Tibial nerve (tissue), 4 donors: ENCODE measurements around the gene TBC1D13. TPM values are rescaled to one million over a fixed set of nuclear protein-coding genes. Genes with fewer than 3 reads are reported as not detected.
"Not testable (repeated sequence)": the region's sequence is repeated elsewhere in the genome, so short reads cannot be mapped to it uniquely, and the experiment has no call there.

ENCODE experiments used
- DNase-seq, 2 donors: peaks; one replicate each; pipeline ENCODE4 v3.0.0-alpha.2; 2019; ENCODE audit warnings: low spot score in 2 of 2
- H3K27ac ChIP-seq, 4 donors: fragments of 200-600 bp; sonication (generic) in 3 of 4; one replicate each; pipeline ENCODE4 v1.5.1; 2017 to 2019; ENCODE audit warnings: mild to moderate bottlenecking in 1 of 4
- H3K27me3 ChIP-seq, 2 donors: fragments of 200-600 bp; sonication (generic) in 1 of 2; one replicate each; pipeline versions ENCODE4 v1.5.1 to v1.6.0; 2017 to 2019
- H3K36me3 ChIP-seq, 3 donors: fragments of 200-600 bp; sonication (generic); one replicate each; pipeline ENCODE4 v1.5.1; 2018 to 2019
- H3K4me1 ChIP-seq, 4 donors: fragments of 200-600 bp; sonication (generic) in 3 of 4; one replicate each; pipeline ENCODE4 v1.5.1; 2017 to 2019
- H3K4me3 ChIP-seq, 4 donors: fragments of 200-600 bp; sonication (generic) in 3 of 4; one replicate each; pipeline ENCODE4 v1.5.1; 2017 to 2019; ENCODE audit warnings: mild to moderate bottlenecking in 1 of 4, moderate library complexity in 1 of 4
- H3K9me3 ChIP-seq, 4 donors: fragments of 200-600 bp; sonication (generic) in 3 of 4; one replicate each; pipeline ENCODE4 v1.5.1; 2017 to 2019
- EP300 ChIP-seq, 2 donors: sonication (generic); formaldehyde crosslinking; IDR thresholded peaks; one replicate each; pipeline ENCODE4 v1.6.1; 2017; ENCODE audit warnings: antibody characterized with exemption in 2 of 2, mild to moderate bottlenecking in 1 of 2
- POLR2A ChIP-seq, 2 donors: fragments of 450-650 bp; IDR thresholded peaks; one replicate each; pipeline ENCODE4 v1.6.1; 2017; ENCODE audit warnings: antibody characterized with exemption in 2 of 2, mild to moderate bottlenecking in 2 of 2, moderate library complexity in 2 of 2
- WGBS, 2 donors: methylation state at CpG; one replicate each; pipeline ENCODE4 v1.1.5; 2018; 5-methylcytosine and 5-hydroxymethylcytosine counted together
- total RNA-seq, 4 donors: library from RNA; depleted of rRNA; stranded (reverse); fragments of >200 nt; gene quantifications; one replicate each; pipeline ENCODE4 v1.1.0, GENCODE V29; 2016
- TF ChIP-seq, protein P1 (sequence below), 5 experiments: fragments of 200-600 bp in 3 of 5; fragments of 450-650 bp in 2 of 5; sonication (generic) in 3 of 5; IDR thresholded peaks; one replicate each; pipeline ENCODE4 v1.5.1; 2016 to 2019; ENCODE audit warnings: antibody characterized with exemption in 5 of 5, mild to moderate bottlenecking in 3 of 5, moderate library complexity in 2 of 5

The TBC1D13 gene
- total RNA-seq, 4 donors from 2014 or later = 15.1 to 23.7 (median 17.9) TPM

DNA sequence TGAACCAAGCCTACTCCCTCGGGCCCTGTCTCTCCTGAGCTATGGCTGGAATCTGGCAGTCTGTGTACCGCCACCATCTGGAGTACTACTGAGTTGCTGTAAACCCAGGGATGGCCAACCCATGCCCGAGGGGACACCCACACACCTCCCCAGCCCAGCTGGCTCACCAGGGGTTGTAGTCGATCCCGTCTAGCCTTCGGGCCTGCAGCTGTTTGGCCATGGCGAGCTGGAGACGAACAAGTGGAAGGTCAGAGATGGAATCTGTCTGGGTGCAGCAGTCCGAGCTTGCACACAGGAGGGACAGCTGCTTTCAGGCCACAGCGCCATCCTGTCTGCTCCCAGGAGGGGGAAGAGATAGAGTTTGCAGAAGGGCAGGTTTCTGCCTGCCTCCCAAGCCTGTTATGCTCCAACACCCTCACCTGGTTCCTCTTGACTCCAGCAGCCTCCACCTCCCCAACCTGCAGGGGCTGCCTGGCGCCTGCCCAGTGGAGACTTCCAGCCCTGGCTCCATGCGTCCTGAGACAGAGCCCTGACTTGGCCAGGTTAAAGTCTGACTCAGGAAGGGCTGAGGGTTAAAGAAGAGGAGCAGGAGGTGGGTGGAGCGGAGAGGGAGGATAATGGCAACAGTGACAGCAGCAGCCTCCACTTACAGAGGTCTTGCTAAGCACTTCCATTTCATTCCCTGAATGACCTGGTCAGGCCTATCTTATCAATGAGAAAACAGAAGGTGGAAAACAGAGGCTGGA, 58.3 kb downstream of the TBC1D13 start:
- no peak for DNase-seq
- no peak overlapping the region for H3K4me3 ChIP-seq
- H3K4me1 ChIP-seq = no peaks in the 10 kb centered on the region

DNA sequence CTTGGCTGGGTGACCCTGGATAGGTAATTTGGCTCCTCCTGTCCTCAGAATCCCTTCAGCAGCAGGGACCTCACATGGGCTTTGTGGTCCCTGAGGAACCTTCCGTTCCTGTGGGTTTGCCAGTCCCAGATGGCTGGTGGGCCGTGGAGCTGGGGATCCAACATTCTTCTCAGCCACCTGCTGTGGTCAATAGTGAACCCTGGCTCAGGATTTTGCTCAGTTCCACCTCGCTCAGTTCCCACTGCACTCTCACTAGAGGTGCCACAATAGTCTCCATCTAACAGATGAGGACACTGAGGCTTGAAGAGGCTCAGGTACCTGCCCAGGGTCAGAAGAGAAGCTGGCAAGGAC, 59.6 kb downstream of the TBC1D13 start:
- H3K9me3 ChIP-seq = peaks cover 0 to 8% (median 0%) of the 10 kb centered on the region in 4 donors
- no peak for DNase-seq
- no peaks in the 10 kb centered on the region for H3K4me1 ChIP-seq
- 89 to 92% methylated on average over 3 of the region's 3 CpGs for WGBS, 2 donors
- no peaks in the 10 kb centered on the region for H3K27me3 ChIP-seq
- TF ChIP-seq EP300 (IDR thresholded peaks at IDR 0.05) (no peak), POLR2A (IDR thresholded peaks at IDR 0.05) (no peak)
- TF ChIP-seq, protein P1, sequence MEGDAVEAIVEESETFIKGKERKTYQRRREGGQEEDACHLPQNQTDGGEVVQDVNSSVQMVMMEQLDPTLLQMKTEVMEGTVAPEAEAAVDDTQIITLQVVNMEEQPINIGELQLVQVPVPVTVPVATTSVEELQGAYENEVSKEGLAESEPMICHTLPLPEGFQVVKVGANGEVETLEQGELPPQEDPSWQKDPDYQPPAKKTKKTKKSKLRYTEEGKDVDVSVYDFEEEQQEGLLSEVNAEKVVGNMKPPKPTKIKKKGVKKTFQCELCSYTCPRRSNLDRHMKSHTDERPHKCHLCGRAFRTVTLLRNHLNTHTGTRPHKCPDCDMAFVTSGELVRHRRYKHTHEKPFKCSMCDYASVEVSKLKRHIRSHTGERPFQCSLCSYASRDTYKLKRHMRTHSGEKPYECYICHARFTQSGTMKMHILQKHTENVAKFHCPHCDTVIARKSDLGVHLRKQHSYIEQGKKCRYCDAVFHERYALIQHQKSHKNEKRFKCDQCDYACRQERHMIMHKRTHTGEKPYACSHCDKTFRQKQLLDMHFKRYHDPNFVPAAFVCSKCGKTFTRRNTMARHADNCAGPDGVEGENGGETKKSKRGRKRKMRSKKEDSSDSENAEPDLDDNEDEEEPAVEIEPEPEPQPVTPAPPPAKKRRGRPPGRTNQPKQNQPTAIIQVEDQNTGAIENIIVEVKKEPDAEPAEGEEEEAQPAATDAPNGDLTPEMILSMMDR (IDR thresholded peaks at IDR 0.05) = no peak
- peaks cover 0 to 27% (median 0%) of the 10 kb centered on the region in 3 donors for H3K36me3 ChIP-seq
- H3K27ac ChIP-seq = no peak overlapping the region
- no peak overlapping the region for H3K4me3 ChIP-seq

More for the DNA sequence above, 58.3 kb downstream of the TBC1D13 start:
- TF ChIP-seq EP300 (IDR thresholded peaks at IDR 0.05) (no peak), POLR2A (IDR thresholded peaks at IDR 0.05) (no peak)
- TF ChIP-seq, protein P1 (IDR thresholded peaks at IDR 0.05) = no peak
- peaks cover 0 to 37% (median 0%) of the 10 kb centered on the region in 3 donors for H3K36me3 ChIP-seq
- peaks cover 0 to 3% (median 0%) of the 10 kb centered on the region in 4 donors for H3K9me3 ChIP-seq
- 64% methylated on average over 12 of the region's 13 CpGs for WGBS, 2 donors
- H3K27me3 ChIP-seq = no peaks in the 10 kb centered on the region
- H3K27ac ChIP-seq = no peak overlapping the region

DNA sequence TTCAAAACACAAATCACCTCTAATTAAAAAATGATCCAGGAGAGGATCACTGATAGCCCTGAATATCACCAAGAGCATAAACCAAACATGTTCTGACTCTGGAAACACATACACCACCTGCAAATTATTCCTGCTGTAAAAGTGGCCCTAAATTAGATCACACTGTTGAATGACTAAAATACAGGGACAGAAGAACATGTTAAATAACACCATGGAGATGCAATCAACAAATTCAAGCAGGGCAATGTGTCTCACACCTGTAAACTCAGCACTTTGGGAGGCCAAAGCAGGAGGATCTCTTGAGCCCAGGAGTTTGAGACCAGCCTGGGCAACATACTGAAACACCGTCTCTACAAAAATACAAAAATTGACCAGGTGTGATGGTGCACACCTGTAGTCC, 60.8 kb downstream of the TBC1D13 start:
- TF ChIP-seq POLR2A (IDR thresholded peaks at IDR 0.05) (no peak), EP300 (IDR thresholded peaks at IDR 0.05) (no peak)
- TF ChIP-seq, protein P1 (IDR thresholded peaks at IDR 0.05) = no peak
- no peaks in the 10 kb centered on the region for H3K4me1 ChIP-seq
- no peak overlapping the region for H3K27ac ChIP-seq
- H3K4me3 ChIP-seq = no peak overlapping the region
- peaks cover 0 to 8% (median 0%) of the 10 kb centered on the region in 4 donors for H3K9me3 ChIP-seq
- DNase-seq = no peak
- H3K36me3 ChIP-seq = peaks cover 0 to 15% (median 0%) of the 10 kb centered on the region in 3 donors
- WGBS, 2 donors = 89 to 95% methylated on average over 1 of the region's 1 CpG
- no peaks in the 10 kb centered on the region for H3K27me3 ChIP-seq

DNA sequence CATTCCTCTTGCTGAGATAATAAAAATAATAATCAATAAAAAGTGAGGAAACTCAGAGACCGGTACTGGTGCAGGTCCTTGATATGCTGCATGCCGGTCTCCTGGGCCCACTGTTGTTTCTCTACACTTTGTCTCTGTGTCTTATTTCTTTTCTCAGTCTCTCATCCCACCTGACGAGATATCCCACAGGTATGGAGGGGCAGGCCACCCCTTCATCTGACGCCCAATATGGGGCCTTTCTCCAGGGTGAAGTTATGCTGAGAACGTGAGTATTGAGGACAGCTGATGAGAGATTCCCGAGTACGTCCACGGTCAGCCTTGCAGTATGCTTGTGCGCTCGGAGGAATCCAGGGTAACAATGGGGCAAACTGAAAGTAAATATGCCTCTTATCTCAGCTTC, 64.0 kb downstream of the TBC1D13 start:
- H3K27me3 ChIP-seq, H3K36me3 ChIP-seq, H3K4me1 ChIP-seq, H3K4me3 ChIP-seq, DNase-seq, H3K9me3 ChIP-seq: not testable (repeated sequence)
- H3K27ac ChIP-seq = peak overlapping the region in 1 of 4 donors; percentile 61
- WGBS, 2 donors = 76 to 87% methylated on average over 10 of the region's 10 CpGs

DNA sequence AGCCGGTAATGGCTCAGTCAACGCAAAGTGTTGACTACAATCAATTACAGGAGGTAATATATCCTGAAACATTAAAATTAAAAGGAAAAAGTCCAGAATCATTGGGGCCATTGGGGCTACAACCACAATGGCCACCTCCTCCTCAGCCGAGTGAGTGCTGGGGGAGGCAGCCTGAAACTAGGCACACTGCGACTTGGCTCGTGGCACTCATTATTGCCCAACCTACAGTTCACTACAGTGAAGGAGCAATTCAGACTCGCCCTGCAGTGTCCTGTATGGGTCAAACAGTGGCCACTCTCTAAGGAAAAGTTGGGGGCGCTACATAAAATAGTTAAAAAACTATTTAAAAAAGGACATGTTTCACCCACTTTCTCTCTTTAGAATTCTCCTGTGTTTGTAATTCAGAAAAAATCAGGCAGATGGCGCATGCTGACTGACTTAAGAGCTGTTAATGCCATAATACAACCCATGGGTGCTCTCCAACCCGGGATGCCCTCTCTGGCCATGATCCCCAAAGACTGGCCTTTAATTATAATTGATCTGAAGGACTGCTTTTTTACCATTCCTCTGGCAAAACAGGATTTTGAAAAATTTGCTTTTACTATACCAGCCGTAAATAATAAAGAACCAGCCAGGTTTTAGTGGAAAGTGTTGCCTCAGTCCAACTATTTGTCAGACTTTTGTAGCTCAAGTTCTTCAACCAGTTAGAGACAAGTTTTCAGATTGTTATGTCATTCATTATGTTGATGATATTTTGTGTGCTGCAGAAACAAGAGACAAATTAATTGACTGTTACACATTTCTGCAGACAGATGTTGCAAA, 64.9 kb downstream of the TBC1D13 start:
- H3K9me3 ChIP-seq, H3K4me3 ChIP-seq, H3K36me3 ChIP-seq, H3K4me1 ChIP-seq, H3K27me3 ChIP-seq: not testable (repeated sequence)
- DNase-seq = peak in 1 of 2 donors; percentile 60
- WGBS, 2 donors = 55 to 57% methylated on average over 10 of the region's 10 CpGs
- H3K27ac ChIP-seq = peak overlapping the region in 2 of 4 donors; percentile 38 to 61
- TF ChIP-seq, protein P1 (IDR thresholded peaks at IDR 0.05) = peak; percentile 50 to 74 (median 54)

DNA sequence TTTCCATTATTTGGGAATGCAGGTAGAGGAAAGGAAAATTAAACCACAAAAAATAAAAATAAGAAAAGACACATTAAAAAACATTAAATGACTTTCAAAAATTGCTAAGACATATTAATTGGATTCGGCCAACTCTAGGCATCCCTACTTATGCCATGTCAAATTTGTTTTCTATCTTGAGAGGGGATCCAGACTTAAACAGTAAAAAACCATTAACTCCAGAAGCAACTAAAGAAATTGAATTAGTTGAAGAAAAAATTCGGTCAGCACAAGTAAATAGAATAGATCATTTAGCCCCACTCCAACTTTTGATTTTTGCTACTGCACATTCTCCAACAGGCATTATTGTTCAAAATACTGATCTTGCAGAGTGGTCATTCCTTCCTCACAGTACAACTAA, 65.6 kb downstream of the TBC1D13 start:
- not testable (repeated sequence) for H3K36me3 ChIP-seq, H3K4me1 ChIP-seq
- 86% methylated on average over 2 of the region's 2 CpGs for WGBS, 2 donors

DNA sequence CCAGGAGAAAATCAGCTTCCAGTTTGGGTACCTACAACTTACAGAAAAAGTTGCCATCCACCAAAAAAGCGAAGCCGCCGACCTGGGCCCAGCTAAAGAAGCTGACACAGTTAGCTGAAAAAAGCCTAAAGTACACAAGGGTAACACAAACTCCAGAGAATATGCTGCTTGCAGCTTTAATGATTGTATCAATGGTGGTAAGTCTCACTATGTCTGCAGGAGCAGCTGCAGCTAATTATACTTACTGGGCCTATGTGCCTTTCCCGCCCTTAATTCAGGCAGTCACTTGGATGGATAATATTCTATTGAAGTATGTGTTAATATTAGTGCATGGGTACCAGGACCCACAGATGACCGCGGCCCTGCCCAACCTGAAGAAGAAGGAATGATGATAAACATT, 67.4 kb downstream of the TBC1D13 start:
- not testable (repeated sequence) for H3K36me3 ChIP-seq, H3K27ac ChIP-seq, H3K4me3 ChIP-seq, DNase-seq, H3K9me3 ChIP-seq, H3K27me3 ChIP-seq, H3K4me1 ChIP-seq
- 90 to 92% methylated on average over 6 of the region's 6 CpGs for WGBS, 2 donors

More for the DNA sequence above, 65.6 kb downstream of the TBC1D13 start:
- not testable (repeated sequence) for H3K27ac ChIP-seq, DNase-seq, H3K27me3 ChIP-seq, H3K4me3 ChIP-seq, H3K9me3 ChIP-seq

DNA sequence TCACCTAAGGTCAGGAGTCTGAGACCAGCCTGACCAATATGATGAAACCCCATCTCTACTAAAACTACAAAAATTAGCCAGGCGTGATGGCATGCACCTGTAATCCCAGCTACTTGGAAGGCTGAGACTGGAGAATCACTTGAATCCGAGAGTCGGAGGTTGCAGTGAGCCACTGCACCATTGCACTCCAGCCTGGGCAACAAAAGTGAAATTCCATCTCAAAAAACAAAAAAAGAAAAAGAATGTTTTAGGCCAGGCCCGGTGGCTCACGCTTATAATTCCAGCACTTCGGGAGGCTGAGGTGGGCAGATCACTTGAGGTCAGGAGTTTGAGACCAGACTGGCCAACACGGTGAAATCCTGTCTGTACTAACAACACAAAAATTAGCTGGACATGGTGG, 71.4 kb downstream of the TBC1D13 start:
- not testable (repeated sequence) for DNase-seq, H3K27ac ChIP-seq, H3K4me3 ChIP-seq, H3K9me3 ChIP-seq, H3K4me1 ChIP-seq, H3K27me3 ChIP-seq, H3K36me3 ChIP-seq
- WGBS, 2 donors = 76 to 87% methylated on average over 7 of the region's 7 CpGs
